Ascending aorta (tissue), 2 donors: ENCODE data around the gene PDE1C. TPM values are rescaled to one million over a fixed set of nuclear protein-coding genes. Genes with fewer than 3 reads are reported as not detected.

Source experiments
- DNase-seq, 2 donors: peaks; one replicate each; pipeline ENCODE4 v3.0.0-alpha.2; 2019; ENCODE audit warnings: low spot score in 2 of 2
- H3K27ac ChIP-seq, 2 donors: fragments of 200-600 bp; sonication (generic); one replicate each; pipeline ENCODE4 v1.5.1; 2016 to 2017; ENCODE audit warnings: mild to moderate bottlenecking in 1 of 2
- H3K27me3 ChIP-seq: fragments of 200-600 bp; sonication (generic); one replicate; pipeline ENCODE4 v1.5.1; 2017
- H3K36me3 ChIP-seq, 2 donors: fragments of 200-600 bp; sonication (generic); one replicate each; pipeline ENCODE4 v1.5.1; 2016
- H3K4me1 ChIP-seq, 2 donors: fragments of 200-600 bp; sonication (generic); one replicate each; pipeline ENCODE4 v1.5.1; 2016 to 2017; ENCODE audit warnings: mild to moderate bottlenecking in 1 of 2
- H3K4me3 ChIP-seq, 2 donors: fragments of 200-600 bp; sonication (generic); one replicate each; pipeline ENCODE4 v1.5.1; 2016 to 2017; ENCODE audit warnings: mild to moderate bottlenecking in 1 of 2
- H3K9me3 ChIP-seq, 2 donors: fragments of 200-600 bp; sonication (generic); one replicate each; pipeline ENCODE4 v1.5.1; 2016
- CTCF ChIP-seq, 3 experiments: fragments of 200-600 bp in 2 of 3; fragments of 450-650 bp in 1 of 3; sonication (generic) in 2 of 3; IDR thresholded peaks; one replicate each; pipeline ENCODE4 v1.5.1; 2016 to 2019; ENCODE audit warnings: antibody characterized with exemption in 3 of 3, mild to moderate bottlenecking in 1 of 3, moderate library complexity in 1 of 3
- intact Hi-C: fragments of 100-400 bp; cut with DNase I; formaldehyde crosslinking; loops from one replicate; pipeline ENCODE4 v1.15.1; 2023
- total RNA-seq: library from RNA; depleted of rRNA; stranded (reverse); fragments of >200 nt; gene quantifications from one replicate; pipeline ENCODE4 v1.1.0, GENCODE V29; 2016

Gene PDE1C
- total RNA-seq, 1 donor from 2014 or later = 1.4 TPM

GRCh38 chr7:31955641-31956040 lies 114.6 kb downstream of the PDE1C start:
- no peak for TF ChIP-seq CTCF (IDR thresholded peaks at IDR 0.05)
- no peak for DNase-seq
- intact Hi-C loops = no loop called here
- no peak overlapping the region for H3K27ac ChIP-seq
- H3K4me3 ChIP-seq = no peak overlapping the region
- no peaks in the 10 kb centered on the region for H3K36me3 ChIP-seq
- no peaks in the 10 kb centered on the region for H3K9me3 ChIP-seq
- no peaks in the 10 kb centered on the region for H3K27me3 ChIP-seq
- H3K4me1 ChIP-seq = no peaks in the 10 kb centered on the region

DNA sequence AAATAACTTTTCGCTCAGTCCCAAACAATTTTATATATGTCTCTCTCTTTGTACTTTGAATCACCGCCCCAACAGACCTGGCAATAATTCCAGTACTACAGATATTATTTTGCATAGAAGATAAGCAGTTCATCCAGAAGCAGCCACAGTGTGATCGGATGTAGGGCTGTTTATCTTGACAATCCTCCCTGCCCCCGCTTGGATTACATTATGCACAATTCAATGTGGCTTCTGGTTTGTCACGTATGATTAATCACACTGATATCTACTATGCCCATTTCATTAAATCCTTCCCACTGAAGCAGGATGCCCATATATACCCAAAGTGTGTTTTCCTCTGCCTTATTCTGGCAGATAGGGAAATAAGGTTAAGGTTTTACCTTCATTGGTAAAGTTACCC lies 115.2 kb downstream of the PDE1C start:
- Histone ChIP-seq H3K27ac (no peak overlapping the region), H3K4me1 (no peaks in the 10 kb centered on the region), H3K9me3 (no peaks in the 10 kb centered on the region), H3K36me3 (no peaks in the 10 kb centered on the region), H3K4me3 (no peak overlapping the region), H3K27me3 (no peaks in the 10 kb centered on the region)
- intact Hi-C loops = no loop called here
- no peak for DNase-seq
- TF ChIP-seq CTCF (IDR thresholded peaks at IDR 0.05) = no peak

- no peak for TF ChIP-seq CTCF (IDR thresholded peaks at IDR 0.05)
- Histone ChIP-seq H3K27me3 (no peaks in the 10 kb centered on the region), H3K36me3 (no peaks in the 10 kb centered on the region), H3K9me3 (no peaks in the 10 kb centered on the region), H3K4me3 (no peak overlapping the region), H3K4me1 (no peaks in the 10 kb centered on the region), H3K27ac (no peak overlapping the region)
- intact Hi-C loops = no loop called here
- no peak for DNase-seq
Observed at GRCh38 chr7:31954500-31954899, 115.7 kb downstream of the PDE1C start.

GRCh38 chr7:31953432-31953831 lies 116.8 kb downstream of the PDE1C start:
- Histone ChIP-seq H3K36me3 (no peaks in the 10 kb centered on the region), H3K4me1 (no peaks in the 10 kb centered on the region), H3K27me3 (no peaks in the 10 kb centered on the region), H3K27ac (no peak overlapping the region), H3K4me3 (no peak overlapping the region), H3K9me3 (no peaks in the 10 kb centered on the region)
- intact Hi-C loops = no loop called here
- no peak for TF ChIP-seq CTCF (IDR thresholded peaks at IDR 0.05)
- DNase-seq = no peak

DNA sequence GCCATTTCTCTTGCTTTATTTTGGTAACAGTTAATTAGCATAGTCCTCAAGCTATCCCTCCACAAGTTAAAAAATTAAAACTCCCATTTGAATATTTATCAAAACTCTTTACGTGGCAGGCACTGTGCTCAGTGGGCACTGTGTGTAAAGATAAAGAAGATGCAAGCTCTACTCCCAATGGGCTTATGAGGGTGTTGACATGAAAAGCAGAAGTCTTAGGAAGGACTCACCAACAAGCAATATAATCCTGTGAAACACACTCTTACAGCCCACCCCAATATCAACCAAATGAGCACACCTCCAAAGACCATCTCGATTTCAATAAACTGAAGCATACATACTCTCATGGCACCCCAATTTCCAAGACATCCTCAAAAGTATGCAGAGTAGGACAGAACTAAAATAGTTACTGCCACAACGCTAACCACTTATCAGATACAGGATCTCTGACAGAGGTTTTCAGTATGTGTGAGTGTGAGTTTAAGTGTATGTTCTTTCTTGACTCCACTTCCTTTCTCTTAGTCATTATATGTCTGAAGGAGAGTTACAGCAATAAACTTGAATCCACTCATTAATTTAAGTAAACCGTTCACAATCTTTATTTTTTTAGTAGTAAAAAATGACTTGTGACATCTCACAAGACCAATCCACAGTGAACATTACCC lies 120.0 kb downstream of the PDE1C start:
- Histone ChIP-seq H3K4me1 (no peaks in the 10 kb centered on the region), H3K9me3 (no peaks in the 10 kb centered on the region), H3K27me3 (no peaks in the 10 kb centered on the region), H3K4me3 (no peak overlapping the region), H3K36me3 (no peaks in the 10 kb centered on the region), H3K27ac (no peak overlapping the region)
- DNase-seq = no peak
- no peak for TF ChIP-seq CTCF (IDR thresholded peaks at IDR 0.05)
- intact Hi-C loops = no loop called here

GRCh38 chr7:31948029-31948428 lies 122.2 kb downstream of the PDE1C start:
- no peaks in the 10 kb centered on the region for H3K4me1 ChIP-seq
- no peak overlapping the region for H3K4me3 ChIP-seq
- no peaks in the 10 kb centered on the region for H3K36me3 ChIP-seq
- TF ChIP-seq CTCF (IDR thresholded peaks at IDR 0.05) = no peak
- no peak overlapping the region for H3K27ac ChIP-seq
- DNase-seq = no peak
- no peaks in the 10 kb centered on the region for H3K9me3 ChIP-seq
- H3K27me3 ChIP-seq = no peaks in the 10 kb centered on the region
- intact Hi-C loops = no loop called here
